K562 (cell line): ENCODE results near the gene UTP25. TPM values are rescaled to one million over a fixed set of nuclear protein-coding genes. Genes with fewer than 3 reads are reported as not detected.

ENCODE experiments used
- EGR1 ChIP-seq: fragments of 450-650 bp; conservative IDR thresholded peaks from 2 replicates; pipeline ENCODE4 v1.6.1; 2017; ENCODE audit warnings: mild to moderate bottlenecking
- EP300 ChIP-seq: IDR thresholded peaks from 2 replicates; pipeline ENCODE4 v1.6.1; 2012; ENCODE audit warnings: low read length, improper control_type of control experiment
- GTF2F1 ChIP-seq: IDR thresholded peaks from 2 replicates; pipeline ENCODE4 v1.6.1; 2011; ENCODE audit warnings: low read depth, low read length, improper control_type of control experiment
- HNRNPK ChIP-seq: fragments of 200-400 bp; formaldehyde crosslinking; IDR thresholded peaks from one replicate; pipeline ENCODE4 v1.6.1; 2018; ENCODE audit warnings: mild to moderate bottlenecking, low read depth, low read length; ENCODE audit not compliant: poor library complexity, severe bottlenecking
- NR3C1 ChIP-seq: sonication (generic); formaldehyde crosslinking; IDR thresholded peaks from 2 replicates; pipeline ENCODE4 v1.8.1; 2022; ENCODE audit warnings: missing genetic modification reagents
- SIN3B ChIP-seq: fragments of 450-650 bp; IDR thresholded peaks from 2 replicates; pipeline ENCODE4 v1.6.1; 2017; ENCODE audit warnings: low read depth, mild to moderate bottlenecking, moderate library complexity
- ZNF444 ChIP-seq: fragments of 250-450 bp; sonication (Bioruptor Pico); IDR thresholded peaks from 2 replicates; pipeline ENCODE4 v1.4.0; 2020; ENCODE audit warnings: mild to moderate bottlenecking, moderate library complexity
- polyA plus RNA-seq, 8 experiments: library from polyadenylated mRNA; depleted of rRNA in 4 of 8; stranded (reverse) in 5 of 8; unstranded in 3 of 8; fragments of >200 nt; fragmentation: Nextera tagmentation in 2 of 8; fragmentation: Illumina TruSeq in 1 of 8; extraction: Ambion mirVana in 2 of 8; extraction: Trizol in 1 of 8; gene quantifications; 2 replicates each; pipeline versions ENCODE4 v1.2.1 to v1.2.3, GENCODE V29; 2011 to 2014; ENCODE audit warnings: inconsistent platforms in 1 of 8, missing spikeins in 1 of 8
- total RNA-seq, 7 experiments: library from RNA; depleted of rRNA in 6 of 7; stranded (reverse); fragments of >200 nt in 6 of 7; fragmentation: Illumina TruSeq in 2 of 7; extraction: Trizol in 2 of 7; gene quantifications; 2 replicates each; pipeline versions ENCODE4 v1.2.1 to v1.2.3, GENCODE V29; 2011 to 2021; ENCODE audit warnings: low replicate concordance in 1 of 7
- TF ChIP-seq, protein P1 (sequence below), 2 experiments: fragments of 150-350 bp in 1 of 2; IDR thresholded peaks; 2 replicates each; pipeline ENCODE4 v1.6.1; 2012 to 2016; ENCODE audit warnings: low read depth in 2 of 2, low read length in 2 of 2, mild to moderate bottlenecking in 1 of 2, moderate library complexity in 1 of 2
- TF ChIP-seq, protein P2 (sequence below): fragments of 200-400 bp; formaldehyde crosslinking; IDR thresholded peaks from 2 replicates; pipeline ENCODE4 v1.6.1; 2017; ENCODE audit warnings: mild to moderate bottlenecking, low read depth, low read length, moderate library complexity

The UTP25 gene
- total and polyA plus RNA-seq, 9 of the 15 experiments (the other 6 are each of a cell fraction or from before 2014, with no cell fraction given): 5.7 to 17.6 (median 12.0) TPM

DNA sequence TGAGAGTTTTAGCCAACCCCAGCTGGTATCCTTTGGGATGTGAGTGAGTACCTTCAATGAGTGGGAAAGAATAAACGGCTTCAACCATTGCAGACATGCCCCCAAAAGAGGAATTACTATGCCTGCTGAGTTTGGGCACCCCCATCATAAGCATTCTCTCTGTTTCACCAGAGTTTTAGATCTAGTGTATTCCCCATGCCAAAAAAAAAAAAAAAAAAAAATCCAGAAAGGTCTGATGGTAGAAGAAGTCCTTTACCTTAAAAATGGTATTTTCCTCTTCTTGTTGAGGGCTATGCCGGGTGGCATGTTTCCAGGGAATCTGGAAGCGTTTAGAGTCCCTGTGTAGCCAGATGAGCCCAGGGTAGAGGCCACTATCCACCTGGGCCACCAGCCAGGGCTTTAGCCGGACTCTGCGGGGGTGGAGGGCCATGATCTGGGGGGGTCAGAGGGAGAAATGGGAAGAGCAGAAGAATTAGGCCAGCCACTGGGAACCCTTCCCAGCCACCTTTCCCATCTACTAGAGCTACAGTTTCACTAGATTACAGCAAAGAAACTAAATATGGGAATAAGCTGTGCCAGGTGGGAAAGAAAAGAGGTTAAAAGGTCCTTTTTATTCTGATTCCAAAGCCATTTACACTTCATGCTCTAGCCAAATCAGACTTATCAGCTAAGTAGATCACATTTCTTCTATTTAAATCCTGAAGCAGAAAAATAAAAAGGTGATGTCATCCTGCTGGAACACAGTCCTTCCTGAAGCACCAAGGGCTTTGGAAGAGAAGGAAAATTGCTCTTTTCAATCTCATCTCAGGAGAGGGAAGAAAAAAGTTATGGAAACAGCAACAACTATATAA, 26.6 kb upstream of the UTP25 start (continued):
- TF ChIP-seq, protein P1, sequence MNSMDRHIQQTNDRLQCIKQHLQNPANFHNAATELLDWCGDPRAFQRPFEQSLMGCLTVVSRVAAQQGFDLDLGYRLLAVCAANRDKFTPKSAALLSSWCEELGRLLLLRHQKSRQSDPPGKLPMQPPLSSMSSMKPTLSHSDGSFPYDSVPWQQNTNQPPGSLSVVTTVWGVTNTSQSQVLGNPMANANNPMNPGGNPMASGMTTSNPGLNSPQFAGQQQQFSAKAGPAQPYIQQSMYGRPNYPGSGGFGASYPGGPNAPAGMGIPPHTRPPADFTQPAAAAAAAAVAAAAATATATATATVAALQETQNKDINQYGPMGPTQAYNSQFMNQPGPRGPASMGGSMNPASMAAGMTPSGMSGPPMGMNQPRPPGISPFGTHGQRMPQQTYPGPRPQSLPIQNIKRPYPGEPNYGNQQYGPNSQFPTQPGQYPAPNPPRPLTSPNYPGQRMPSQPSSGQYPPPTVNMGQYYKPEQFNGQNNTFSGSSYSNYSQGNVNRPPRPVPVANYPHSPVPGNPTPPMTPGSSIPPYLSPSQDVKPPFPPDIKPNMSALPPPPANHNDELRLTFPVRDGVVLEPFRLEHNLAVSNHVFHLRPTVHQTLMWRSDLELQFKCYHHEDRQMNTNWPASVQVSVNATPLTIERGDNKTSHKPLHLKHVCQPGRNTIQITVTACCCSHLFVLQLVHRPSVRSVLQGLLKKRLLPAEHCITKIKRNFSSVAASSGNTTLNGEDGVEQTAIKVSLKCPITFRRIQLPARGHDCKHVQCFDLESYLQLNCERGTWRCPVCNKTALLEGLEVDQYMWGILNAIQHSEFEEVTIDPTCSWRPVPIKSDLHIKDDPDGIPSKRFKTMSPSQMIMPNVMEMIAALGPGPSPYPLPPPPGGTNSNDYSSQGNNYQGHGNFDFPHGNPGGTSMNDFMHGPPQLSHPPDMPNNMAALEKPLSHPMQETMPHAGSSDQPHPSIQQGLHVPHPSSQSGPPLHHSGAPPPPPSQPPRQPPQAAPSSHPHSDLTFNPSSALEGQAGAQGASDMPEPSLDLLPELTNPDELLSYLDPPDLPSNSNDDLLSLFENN (IDR thresholded peaks at IDR 0.05; ENCODE audit: low read depth in 2 of 2, low read length in 2 of 2): no peak
- TF ChIP-seq EP300: no peak
- no peak for TF ChIP-seq ZNF444 (CRISPR knock-in tag)
- no peak for TF ChIP-seq HNRNPK
- TF ChIP-seq NR3C1: no peak
- TF ChIP-seq GTF2F1: no peak
- TF ChIP-seq EGR1: 0 out of 2 replicates have a peak, but pooled peaks have one; percentile 28
- TF ChIP-seq, protein P2, sequence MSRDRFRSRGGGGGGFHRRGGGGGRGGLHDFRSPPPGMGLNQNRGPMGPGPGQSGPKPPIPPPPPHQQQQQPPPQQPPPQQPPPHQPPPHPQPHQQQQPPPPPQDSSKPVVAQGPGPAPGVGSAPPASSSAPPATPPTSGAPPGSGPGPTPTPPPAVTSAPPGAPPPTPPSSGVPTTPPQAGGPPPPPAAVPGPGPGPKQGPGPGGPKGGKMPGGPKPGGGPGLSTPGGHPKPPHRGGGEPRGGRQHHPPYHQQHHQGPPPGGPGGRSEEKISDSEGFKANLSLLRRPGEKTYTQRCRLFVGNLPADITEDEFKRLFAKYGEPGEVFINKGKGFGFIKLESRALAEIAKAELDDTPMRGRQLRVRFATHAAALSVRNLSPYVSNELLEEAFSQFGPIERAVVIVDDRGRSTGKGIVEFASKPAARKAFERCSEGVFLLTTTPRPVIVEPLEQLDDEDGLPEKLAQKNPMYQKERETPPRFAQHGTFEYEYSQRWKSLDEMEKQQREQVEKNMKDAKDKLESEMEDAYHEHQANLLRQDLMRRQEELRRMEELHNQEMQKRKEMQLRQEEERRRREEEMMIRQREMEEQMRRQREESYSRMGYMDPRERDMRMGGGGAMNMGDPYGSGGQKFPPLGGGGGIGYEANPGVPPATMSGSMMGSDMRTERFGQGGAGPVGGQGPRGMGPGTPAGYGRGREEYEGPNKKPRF: no peak
- TF ChIP-seq SIN3B: no peak
